GM18861 (cell line): ENCODE measurements around the gene MDFIC2.

Experiments
- ATAC-seq: cut with Tn5 transposase; IDR thresholded peaks from one replicate; pipeline ENCODE4 v1.9.1; 2021; ENCODE audit not compliant: unreplicated experiment

The MDFIC2 gene

DNA sequence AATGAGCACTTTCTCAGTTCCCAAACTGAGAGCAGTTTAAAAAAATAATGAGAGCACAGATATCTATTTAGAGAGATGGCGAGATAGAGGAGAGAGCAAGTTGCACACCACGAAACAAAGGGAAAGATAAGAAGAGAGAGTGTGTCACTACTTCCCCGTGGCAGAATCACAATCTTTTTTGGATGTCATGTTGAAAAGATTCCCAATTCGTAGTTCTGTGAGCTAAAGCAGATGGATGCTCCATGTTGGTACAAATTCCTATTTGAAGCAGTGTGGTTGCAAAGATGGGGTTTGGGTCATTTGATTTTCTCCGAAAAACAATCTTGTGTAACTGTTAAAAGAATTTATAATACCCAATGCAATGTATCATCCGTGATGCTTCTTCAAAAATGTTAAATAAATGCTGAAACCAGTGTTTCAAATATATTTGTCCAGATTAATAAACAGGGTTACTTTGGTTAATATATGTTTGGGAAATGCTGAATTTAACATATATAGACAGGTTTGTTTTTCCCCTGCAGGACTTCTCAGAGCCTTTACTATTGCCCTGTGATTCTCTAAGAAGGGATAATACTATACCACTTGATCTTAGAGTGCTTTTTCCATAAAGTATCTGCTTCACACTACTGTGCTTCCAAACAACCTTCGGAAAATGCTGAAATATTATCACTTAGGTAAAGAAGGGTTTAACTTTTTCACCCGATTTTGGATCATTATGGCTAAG lies 128.5 kb downstream of the MDFIC2 start:
- no peak for ATAC-seq

- no peak for ATAC-seq
Observed at GRCh38 chr3:70182166-70182565, 130.3 kb downstream of the MDFIC2 start.

- ATAC-seq, result no peak
Observed at GRCh38 chr3:70180664-70181063, 131.8 kb downstream of the MDFIC2 start.

- ATAC-seq, result no peak
Observed at GRCh38 chr3:70179111-70179510, 133.3 kb downstream of the MDFIC2 start.

DNA sequence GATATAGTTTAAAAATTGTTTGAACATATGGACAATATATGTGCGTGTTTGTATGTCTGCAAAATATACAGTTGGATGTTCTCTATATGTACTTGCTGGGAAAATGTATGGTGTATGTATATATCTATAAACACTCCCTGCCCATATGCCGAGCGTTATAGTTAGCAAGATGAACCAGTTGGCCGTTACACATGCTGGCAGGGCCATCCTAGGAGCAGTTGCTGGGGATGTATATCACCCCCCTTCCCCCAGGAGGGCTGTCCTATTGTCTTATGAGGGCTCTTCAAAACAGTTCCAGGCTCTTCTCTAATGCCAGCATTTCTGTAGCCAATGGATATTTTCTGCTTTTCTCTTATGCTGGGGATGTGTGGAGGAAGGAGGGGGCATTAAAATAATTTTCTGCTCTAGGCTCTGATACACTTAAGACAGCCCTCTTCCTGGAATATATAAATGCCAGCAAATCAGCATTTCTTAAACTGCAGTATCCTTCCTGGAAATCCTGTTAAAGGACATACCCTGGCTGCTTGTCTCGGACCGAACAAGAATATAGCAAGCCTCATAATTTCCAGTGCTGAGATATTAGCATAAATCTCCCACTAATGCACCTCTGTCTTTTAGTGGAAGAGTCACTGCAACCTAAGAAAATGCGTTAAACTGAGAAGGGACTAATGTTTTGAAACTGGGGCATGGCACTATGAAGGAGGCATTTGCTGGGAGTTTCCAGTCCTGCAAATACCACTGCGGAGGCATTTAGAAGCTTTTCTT lies 134.4 kb downstream of the MDFIC2 start:
- no peak for ATAC-seq

DNA sequence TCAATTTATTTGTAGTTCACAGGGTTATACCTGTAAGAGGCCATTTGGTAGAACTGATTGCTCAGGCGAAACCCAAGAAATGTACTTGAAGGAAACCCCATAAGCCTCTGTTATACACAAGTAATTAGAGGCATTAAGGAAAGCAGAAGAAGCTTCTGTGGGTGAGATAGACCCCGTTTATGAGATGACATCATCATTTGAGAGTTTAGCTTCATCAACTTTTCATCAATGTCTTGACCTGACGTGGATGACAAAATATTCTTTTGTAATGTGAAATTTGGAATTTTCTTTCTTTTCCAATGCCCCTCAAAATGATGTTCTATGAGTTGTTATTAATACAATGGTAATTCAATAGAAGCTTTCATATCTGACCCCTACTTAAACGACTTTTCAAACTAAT lies 136.2 kb downstream of the MDFIC2 start:
- no peak for ATAC-seq

DNA sequence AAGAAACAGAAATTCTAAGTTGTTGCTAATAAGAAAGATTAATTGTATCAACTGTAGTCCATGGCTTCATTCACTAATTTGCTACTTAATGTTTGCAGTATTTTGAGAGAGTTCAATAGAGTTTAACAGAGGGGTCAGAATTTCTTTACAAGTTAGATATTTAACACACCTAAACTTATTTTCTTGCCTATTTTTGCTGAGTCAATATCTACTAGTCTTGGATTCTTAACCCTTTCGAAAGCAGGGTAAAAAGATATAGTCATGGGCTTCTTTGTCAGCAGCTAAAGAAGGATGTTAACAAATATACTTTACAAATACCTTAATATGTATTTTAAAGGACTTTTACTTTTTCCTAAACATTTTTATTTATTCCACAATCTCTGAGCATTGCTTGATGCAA lies 155.6 kb downstream of the MDFIC2 start:
- ATAC-seq, result no peak

DNA sequence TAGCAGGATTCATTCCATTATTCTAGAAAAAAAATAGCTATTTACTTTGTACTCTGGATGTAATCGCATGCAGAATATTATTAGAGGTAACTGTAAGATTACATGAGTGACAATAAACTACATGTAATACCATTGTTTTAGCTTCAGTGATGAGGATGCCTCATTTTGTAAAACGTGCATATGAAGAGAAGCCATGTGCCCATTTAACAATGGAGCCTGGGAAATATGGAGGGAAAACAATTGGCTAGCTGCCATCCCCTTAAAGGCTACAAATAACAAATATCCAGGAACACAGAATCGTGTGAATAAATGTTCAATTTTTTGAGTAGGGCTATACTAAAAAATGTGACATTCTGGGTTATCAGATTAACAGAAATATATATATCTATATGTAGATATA lies 161.8 kb downstream of the MDFIC2 start:
- no peak for ATAC-seq

DNA sequence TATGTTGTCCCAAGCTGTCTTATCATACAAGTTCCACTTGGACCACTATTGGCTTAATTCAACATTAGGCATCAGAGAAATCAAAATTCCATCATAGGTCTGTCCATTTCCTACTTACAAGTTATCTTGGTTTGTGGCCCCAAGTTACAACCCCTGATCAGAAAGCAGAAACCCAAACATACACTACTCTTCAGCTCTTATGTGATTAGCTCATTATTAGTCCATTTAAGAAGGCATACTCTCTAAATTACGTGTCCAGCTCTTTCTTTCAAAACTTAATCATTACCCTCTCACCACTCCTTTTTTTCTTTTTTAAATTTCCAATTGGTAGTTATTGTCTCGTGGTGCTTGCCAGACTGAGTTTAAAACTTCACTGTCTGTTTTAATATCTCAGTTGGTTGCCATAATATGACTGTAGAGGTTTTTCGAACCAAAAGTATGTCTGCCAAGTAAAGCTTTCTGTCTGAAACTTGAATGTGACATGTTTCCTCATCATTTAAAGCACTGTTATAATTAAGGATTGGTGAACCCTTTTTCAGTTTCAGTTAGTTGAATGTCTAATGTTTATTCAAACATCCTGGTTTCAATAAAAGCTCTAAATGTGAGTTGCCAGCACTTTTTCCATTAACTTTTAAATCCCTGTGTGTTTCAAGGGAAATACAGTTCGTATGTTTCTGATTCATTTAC lies 162.6 kb downstream of the MDFIC2 start:
- no peak for ATAC-seq
